GM21423 (cell line): ENCODE results near the gene TUBA4B.

ENCODE experiments used
- ATAC-seq: cut with Tn5 transposase; IDR thresholded peaks from one replicate; pipeline ENCODE4 v1.9.1; 2021; ENCODE audit warnings: mild to moderate bottlenecking, moderate library complexity; ENCODE audit not compliant: unreplicated experiment

TUBA4B gene

GRCh38 chr2:219314804-219315468, 61.9 kb downstream of the TUBA4B start:
- ATAC-seq: no peak
